H9 (cell line): ENCODE measurements around the gene MMD. TPM values are rescaled to one million over a fixed set of nuclear protein-coding genes. Genes with fewer than 3 reads are reported as not detected.
A peak's percentile ranks its signal among the peaks of the same experiment; 100 is the strongest.

Experiments
- DNase-seq: peaks from one replicate; pipeline ENCODE4 v3.0.0-alpha.2; 2017
- H2AFZ ChIP-seq: one replicate; pipeline ENCODE4 v1.6.1; 2013; ENCODE audit warnings: mild to moderate bottlenecking, low read length, control low read depth, moderate library complexity
- H2AK5ac ChIP-seq: 2 replicates; pipeline ENCODE4 v1.6.1; 2013; ENCODE audit warnings: low read length, control low read depth, mixed read lengths; ENCODE audit not compliant: insufficient read length
- H2BK120ac ChIP-seq: one replicate; pipeline ENCODE4 v1.6.1; 2013; ENCODE audit warnings: low read depth, mild to moderate bottlenecking, low read length, control low read depth, inconsistent platforms; ENCODE audit not compliant: poor library complexity, severe bottlenecking
- H2BK12ac ChIP-seq: 2 replicates; pipeline ENCODE4 v1.6.1; 2013; ENCODE audit warnings: low read length, control low read depth, mixed read lengths, low read depth; ENCODE audit not compliant: insufficient read length
- H2BK15ac ChIP-seq: 2 replicates; pipeline ENCODE4 v1.6.1; 2013; ENCODE audit warnings: low read depth, low read length, control low read depth
- H2BK20ac ChIP-seq: one replicate; pipeline ENCODE4 v1.6.1; 2013; ENCODE audit warnings: low read depth, mild to moderate bottlenecking, low read length, control low read depth, inconsistent platforms; ENCODE audit not compliant: poor library complexity, severe bottlenecking
- H2BK5ac ChIP-seq: 2 replicates; pipeline ENCODE4 v1.6.1; 2013; ENCODE audit warnings: low read length, control low read depth, mixed read lengths; ENCODE audit not compliant: insufficient read length
- H3K14ac ChIP-seq: 2 replicates; pipeline ENCODE4 v1.6.1; 2013; ENCODE audit warnings: low read length, control low read depth; ENCODE audit not compliant: insufficient read depth
- H3K18ac ChIP-seq: 2 replicates; pipeline ENCODE4 v1.6.1; 2013; ENCODE audit warnings: low read depth, mild to moderate bottlenecking, mixed read lengths, low read length, control low read depth; ENCODE audit not compliant: insufficient read length
- H3K23ac ChIP-seq: 2 replicates; pipeline ENCODE4 v1.6.1; 2013; ENCODE audit warnings: low read length, control low read depth, mixed read lengths, low read depth; ENCODE audit not compliant: insufficient read length
- H3K23me2 ChIP-seq: 2 replicates; pipeline ENCODE4 v1.6.1; 2013; ENCODE audit warnings: low read depth, mild to moderate bottlenecking, mixed read lengths, low read length, control low read depth; ENCODE audit not compliant: insufficient read length, poor library complexity, severe bottlenecking
- H3K27ac ChIP-seq: 2 replicates; pipeline ENCODE4 v1.5.1; 2013; ENCODE audit warnings: low read length, control low read depth, mixed read lengths, low read depth; ENCODE audit not compliant: insufficient read length
- H3K27me3 ChIP-seq: 2 replicates; pipeline ENCODE4 v1.6.1; 2013; ENCODE audit warnings: low read length, control low read depth, inconsistent platforms; ENCODE audit not compliant: insufficient read depth
- H3K4ac ChIP-seq: 2 replicates; pipeline ENCODE4 v1.6.1; 2013; ENCODE audit warnings: low read depth, mild to moderate bottlenecking, control low read depth, inconsistent platforms, low read length, moderate library complexity
- H3K4me1 ChIP-seq: 2 replicates; pipeline ENCODE4 v1.6.1; 2013; ENCODE audit warnings: low read length, control low read depth, inconsistent platforms; ENCODE audit not compliant: insufficient read depth
- H3K4me2 ChIP-seq: 2 replicates; pipeline ENCODE4 v1.6.1; 2013; ENCODE audit warnings: low read length, control low read depth, mixed read lengths; ENCODE audit not compliant: insufficient read length, insufficient read depth
- H3K56ac ChIP-seq: 2 replicates; pipeline ENCODE4 v1.6.1; 2013; ENCODE audit warnings: low read depth, mild to moderate bottlenecking, mixed read lengths, low read length, control low read depth; ENCODE audit not compliant: insufficient read length
- H3K79me1 ChIP-seq: 2 replicates; pipeline ENCODE4 v1.6.1; 2013; ENCODE audit warnings: low read depth, mild to moderate bottlenecking, moderate library complexity, low read length, control low read depth, inconsistent platforms; ENCODE audit not compliant: insufficient read depth, poor library complexity, severe bottlenecking
- H3K79me2 ChIP-seq: 2 replicates; pipeline ENCODE4 v1.6.1; 2013; ENCODE audit warnings: low read length, control low read depth, inconsistent platforms; ENCODE audit not compliant: insufficient read depth
- H3K9ac ChIP-seq: 2 replicates; pipeline ENCODE4 v1.6.1; 2013; ENCODE audit warnings: low read length, control low read depth, mixed read lengths; ENCODE audit not compliant: insufficient read length; ENCODE audit errors: extremely low read depth
- H3K9me3 ChIP-seq: one replicate; pipeline ENCODE4 v1.6.1; 2013; ENCODE audit warnings: low read depth, low read length, inconsistent platforms; ENCODE audit not compliant: control insufficient read depth
- H3T11ph ChIP-seq: one replicate; pipeline ENCODE4 v1.6.1; 2013; ENCODE audit warnings: mild to moderate bottlenecking, low read length, control low read depth, inconsistent platforms
- H4K20me1 ChIP-seq: one replicate; pipeline ENCODE4 v1.6.1; 2013; ENCODE audit not compliant: control insufficient read depth, insufficient read length, insufficient read depth
- H4K5ac ChIP-seq: 2 replicates; pipeline ENCODE4 v1.6.1; 2013; ENCODE audit warnings: low read depth, mild to moderate bottlenecking, mixed read lengths, low read length, control low read depth; ENCODE audit not compliant: insufficient read length
- H4K8ac ChIP-seq: replicated peaks from 2 replicates; pipeline ENCODE4 v1.6.1; 2013; ENCODE audit warnings: low read length, control low read depth, mixed read lengths, low read depth; ENCODE audit not compliant: insufficient read length
- H4K91ac ChIP-seq: 2 replicates; pipeline ENCODE4 v1.6.1; 2013; ENCODE audit warnings: low read depth, mild to moderate bottlenecking, moderate library complexity, mixed read lengths, low read length, control low read depth; ENCODE audit not compliant: insufficient read length
- H3K27ac Mint-ChIP-seq, 3 experiments: 2 replicates in 2 of 3; 3 replicates in 1 of 3; pipeline ENCODE4 v1.8.0; 2020 to 2021; ENCODE audit warnings: mixed read lengths in 3 of 3, mild to moderate bottlenecking in 1 of 3, moderate library complexity in 1 of 3
- H3K27me3 Mint-ChIP-seq: 2 replicates; pipeline ENCODE4 v1.8.0; 2021; ENCODE audit warnings: low read depth, mild to moderate bottlenecking, moderate library complexity, mixed read lengths
- H3K36me3 Mint-ChIP-seq, 3 experiments: 2 replicates in 2 of 3; 3 replicates in 1 of 3; pipeline ENCODE4 v1.8.0; 2020 to 2021; ENCODE audit warnings: low read depth in 3 of 3, mixed read lengths in 3 of 3; ENCODE audit not compliant: insufficient read depth in 1 of 3
- H3K4me1 Mint-ChIP-seq, 2 experiments: 2 replicates each; pipeline ENCODE4 v1.8.0; 2020; ENCODE audit warnings: mixed read lengths in 2 of 2
- H3K4me3 Mint-ChIP-seq, 2 experiments: 2 replicates in 1 of 2; 3 replicates in 1 of 2; pipeline ENCODE4 v1.8.0; 2020 to 2021; ENCODE audit warnings: mild to moderate bottlenecking in 2 of 2, mixed read lengths in 2 of 2, moderate library complexity in 1 of 2
- H3K9me3 Mint-ChIP-seq, 2 experiments: 2 replicates in 1 of 2; 3 replicates in 1 of 2; pipeline ENCODE4 v1.8.0; 2020; ENCODE audit warnings: mild to moderate bottlenecking in 2 of 2, mixed read lengths in 2 of 2, moderate library complexity in 1 of 2
- WGBS: extraction: QIAGEN DNeasy Blood & Tissue Kit; methylation state at CpG from one replicate; pipeline ENCODE4 v1.1.7; 2013; ENCODE audit warnings: missing lambda C conversion rate, low lambda C conversion rate, mixed read lengths; ENCODE audit not compliant: insufficient read length; ENCODE audit errors: extremely low coverage; 5-methylcytosine and 5-hydroxymethylcytosine counted together
- total RNA-seq: library from RNA; stranded (reverse); gene quantifications from 2 replicates; pipeline ENCODE4 v1.2.1, GENCODE V29; 2021
- TF ChIP-seq, protein P1 (sequence below): fragments of 200-600 bp; sonication (generic); conservative IDR thresholded peaks from 3 replicates; pipeline ENCODE4 v1.8.0; 2021; ENCODE audit warnings: antibody characterized with exemption, mild to moderate bottlenecking

The MMD gene
- total RNA-seq, 1 experiment from 2014 or later: 24.0 TPM

DNA sequence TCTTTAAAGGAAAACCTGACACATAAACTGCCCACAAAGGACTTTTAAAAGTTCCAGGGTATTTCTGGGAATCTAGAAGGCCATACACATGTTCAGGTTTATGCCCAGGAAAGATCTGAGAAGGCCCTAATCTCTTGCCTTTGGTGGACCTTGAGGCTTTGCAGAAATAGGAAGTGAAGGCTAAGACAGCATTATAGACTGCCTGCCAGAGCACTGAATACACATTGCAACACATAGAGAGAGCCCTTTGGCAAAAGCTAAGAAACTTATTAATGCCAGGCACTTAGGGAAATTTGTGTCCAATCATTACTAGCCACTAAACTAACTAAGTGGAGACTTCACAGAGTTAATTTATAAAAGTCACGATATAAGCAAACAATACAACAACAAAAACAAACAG is 70.4 kb downstream of the MMD start:
- no peak overlapping the region for H2BK20ac ChIP-seq
- H2BK120ac ChIP-seq: no peak overlapping the region
- H3K36me3 Mint-ChIP-seq: peaks cover 0 to 4% (median 4%) of the 10 kb centered on the region in 3 experiments; a peak in 6 of 7 replicates
- H3K27me3 ChIP-seq: no peaks in the 10 kb centered on the region
- no CpG with 5 or more reads among the region's 1 CpG for WGBS
- peak overlapping the region; percentile 85 for H2AFZ ChIP-seq
- no peaks in the 10 kb centered on the region for H3K79me1 ChIP-seq
- peaks cover 6 to 12% of the 10 kb centered on the region in 2 experiments; a peak in 4 of 5 replicates for H3K9me3 Mint-ChIP-seq
- no peak overlapping the region for H2AK5ac ChIP-seq
- no peak overlapping the region for H3K14ac ChIP-seq
- no peaks in the 10 kb centered on the region for H3K79me2 ChIP-seq
- H4K8ac ChIP-seq: no peak overlapping the region
- H4K91ac ChIP-seq: no peak overlapping the region
- no peak overlapping the region for H3K4me3 Mint-ChIP-seq
- H3K27ac ChIP-seq: no peak overlapping the region
- H3K4me1 ChIP-seq: no peaks in the 10 kb centered on the region
- H3K27me3 Mint-ChIP-seq: peaks cover 3% of the 10 kb centered on the region; the same call in 1 of the 2 replicates
- H3K23me2 ChIP-seq: no peaks in the 10 kb centered on the region
- H4K5ac ChIP-seq: no peak overlapping the region
- no peak overlapping the region for H2BK5ac ChIP-seq
- H3K4ac ChIP-seq: no peak overlapping the region
- no peak for DNase-seq
- no peak overlapping the region for H3K4me2 ChIP-seq
- H3K9ac ChIP-seq: no peak overlapping the region
- H3T11ph ChIP-seq: no peak overlapping the region
- no peak overlapping the region for H3K23ac ChIP-seq
- H3K56ac ChIP-seq: no peak overlapping the region
- H3K18ac ChIP-seq: no peak overlapping the region
- H3K9me3 ChIP-seq: no peaks in the 10 kb centered on the region
- no peak overlapping the region for H2BK15ac ChIP-seq
- H4K20me1 ChIP-seq: no peaks in the 10 kb centered on the region
- no peak overlapping the region for H2BK12ac ChIP-seq
- TF ChIP-seq, protein P1, sequence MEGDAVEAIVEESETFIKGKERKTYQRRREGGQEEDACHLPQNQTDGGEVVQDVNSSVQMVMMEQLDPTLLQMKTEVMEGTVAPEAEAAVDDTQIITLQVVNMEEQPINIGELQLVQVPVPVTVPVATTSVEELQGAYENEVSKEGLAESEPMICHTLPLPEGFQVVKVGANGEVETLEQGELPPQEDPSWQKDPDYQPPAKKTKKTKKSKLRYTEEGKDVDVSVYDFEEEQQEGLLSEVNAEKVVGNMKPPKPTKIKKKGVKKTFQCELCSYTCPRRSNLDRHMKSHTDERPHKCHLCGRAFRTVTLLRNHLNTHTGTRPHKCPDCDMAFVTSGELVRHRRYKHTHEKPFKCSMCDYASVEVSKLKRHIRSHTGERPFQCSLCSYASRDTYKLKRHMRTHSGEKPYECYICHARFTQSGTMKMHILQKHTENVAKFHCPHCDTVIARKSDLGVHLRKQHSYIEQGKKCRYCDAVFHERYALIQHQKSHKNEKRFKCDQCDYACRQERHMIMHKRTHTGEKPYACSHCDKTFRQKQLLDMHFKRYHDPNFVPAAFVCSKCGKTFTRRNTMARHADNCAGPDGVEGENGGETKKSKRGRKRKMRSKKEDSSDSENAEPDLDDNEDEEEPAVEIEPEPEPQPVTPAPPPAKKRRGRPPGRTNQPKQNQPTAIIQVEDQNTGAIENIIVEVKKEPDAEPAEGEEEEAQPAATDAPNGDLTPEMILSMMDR: no peak
- peaks cover 16 to 23% of the 10 kb centered on the region in 2 experiments for H3K4me1 Mint-ChIP-seq
- peak overlapping the region in 2 of 3 experiments; percentile 86 to 88; a peak in 3 of 7 replicates for H3K27ac Mint-ChIP-seq
